ENCODE data around the gene HS6ST1. TPM values are rescaled to one million over a fixed set of nuclear protein-coding genes. Genes with fewer than 3 reads are reported as not detected.

Gene HS6ST1
- total RNA-seq, 2 donors from 2014 or later, result 16.9 to 22.4 TPM

GRCh38 chr2:128315122-128315828 is 3.4 kb downstream of the HS6ST1 start:
- intact Hi-C loops (cut with DNase I), result loop anchor here in 1 of 2 donors (10.0 kb wide), 1 partner anchor 210 kb away; no protein-coding TSS in a partner anchor
- peak; percentile 76 for DNase-seq (ENCODE audit: low spot score)

DNA sequence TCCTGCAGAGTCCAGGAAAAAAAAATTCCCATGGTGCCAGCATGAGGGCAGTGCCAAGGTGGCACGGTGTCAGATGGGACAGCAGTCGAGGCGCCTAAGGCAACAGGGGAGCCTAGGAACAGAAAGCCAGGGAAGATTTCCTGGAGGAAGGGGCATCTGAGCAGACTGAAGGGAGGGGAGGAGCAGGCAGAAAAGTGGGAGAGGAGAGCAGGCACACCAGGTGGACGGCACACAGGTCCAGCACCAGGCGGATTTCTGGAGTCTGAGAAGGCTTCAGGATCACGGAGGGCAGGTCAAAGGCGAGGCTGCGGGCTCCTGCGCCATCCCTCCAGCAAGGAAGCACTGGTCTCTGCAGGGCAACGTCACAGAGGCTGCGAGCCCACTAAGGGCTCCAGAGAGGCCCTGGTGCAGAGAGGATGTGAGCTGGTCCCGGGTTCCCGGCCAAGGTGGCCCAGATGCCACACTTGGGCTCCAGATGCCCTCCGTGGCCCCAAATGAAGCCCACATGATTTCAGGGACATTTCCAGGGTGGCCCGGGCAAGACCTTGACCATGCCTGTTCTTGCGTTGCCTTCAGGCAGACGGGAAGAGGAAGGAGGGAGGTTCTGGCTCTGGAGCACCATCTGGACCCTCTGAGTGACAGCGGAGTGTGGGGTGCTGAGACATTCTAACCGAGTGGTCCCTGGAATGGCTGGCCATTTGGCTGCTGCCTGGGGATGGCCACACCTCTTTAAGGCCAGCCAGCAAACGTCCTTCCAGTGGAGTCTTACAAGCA is 4.1 kb downstream of the HS6ST1 start:
- intact Hi-C loops (cut with DNase I), result loop anchor here in 1 of 2 donors (10.0 kb wide), 1 partner anchor 210 kb away; no protein-coding TSS in a partner anchor
- DNase-seq (ENCODE audit: low spot score), result peak; percentile 57

GRCh38 chr2:128313931-128314347 is 4.7 kb downstream of the HS6ST1 start:
- intact Hi-C loops (cut with DNase I), result loop anchor here in 1 of 2 donors (10.0 kb wide), 1 partner anchor 211 kb away; no protein-coding TSS in a partner anchor
- no peak for DNase-seq (ENCODE audit: low spot score)

GRCh38 chr2:128313091-128313836 is 5.4 kb downstream of the HS6ST1 start:
- intact Hi-C loops (cut with DNase I), result loop anchor here in 1 of 2 donors (10.0 kb wide), 1 partner anchor 212 kb away; no protein-coding TSS in a partner anchor
- DNase-seq (ENCODE audit: low spot score), result peak; percentile 68

DNA sequence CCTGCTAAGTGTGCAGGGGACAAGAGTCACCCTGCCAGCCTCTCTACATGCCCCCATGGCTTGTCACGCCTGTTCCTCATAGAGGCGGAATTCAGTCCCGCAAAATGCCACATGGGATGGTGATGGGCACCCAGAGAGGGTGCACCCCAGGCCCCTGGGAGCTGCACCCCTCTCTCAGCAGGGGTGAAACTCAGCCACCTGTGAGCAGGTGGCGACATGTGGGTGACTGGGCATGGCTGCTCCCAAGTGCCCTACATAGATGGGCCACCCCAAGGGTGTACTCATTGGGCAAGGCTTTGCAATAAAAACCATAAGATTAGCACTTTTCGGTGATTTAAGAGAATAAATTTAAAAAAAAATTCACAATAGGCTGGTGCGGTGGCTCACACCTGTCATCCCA is 6.3 kb downstream of the HS6ST1 start:
- intact Hi-C loops (cut with DNase I), result loop anchor here in 1 of 2 donors (10.0 kb wide), 1 partner anchor 212 kb away; no protein-coding TSS in a partner anchor
- DNase-seq (ENCODE audit: low spot score), result no peak

DNA sequence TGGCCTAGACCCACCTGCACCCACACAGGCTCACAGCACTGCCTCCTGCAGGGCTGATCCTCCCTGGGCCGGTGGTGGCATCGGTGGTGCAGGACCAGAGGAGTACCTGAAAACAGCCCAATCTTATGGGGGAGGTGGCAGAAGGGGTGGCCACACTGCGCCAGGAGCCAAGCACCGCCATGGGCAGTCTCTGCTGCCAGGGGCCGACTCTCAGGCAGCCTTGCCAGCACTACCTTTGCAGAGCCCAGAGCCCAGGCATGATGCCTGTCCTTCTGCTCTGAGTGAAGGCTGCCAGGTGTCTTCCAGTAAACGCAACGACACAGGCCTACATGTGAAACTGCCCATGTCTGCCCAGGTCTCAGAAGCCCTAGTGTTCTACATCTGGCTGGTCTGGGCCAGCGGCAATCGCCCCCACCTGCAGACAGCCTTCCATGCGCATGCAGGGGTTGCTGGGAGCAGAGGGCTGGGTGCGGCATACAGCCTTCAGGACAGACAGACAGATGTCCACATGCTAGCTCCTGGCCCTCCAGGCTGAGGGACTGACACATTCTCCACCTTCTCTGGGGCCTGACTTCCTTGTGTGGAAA is 6.8 kb downstream of the HS6ST1 start:
- intact Hi-C loops (cut with DNase I), result loop anchor here in 1 of 2 donors (10.0 kb wide), 1 partner anchor 213 kb away; no protein-coding TSS in a partner anchor
- peak; percentile 74 for DNase-seq (ENCODE audit: low spot score)

DNA sequence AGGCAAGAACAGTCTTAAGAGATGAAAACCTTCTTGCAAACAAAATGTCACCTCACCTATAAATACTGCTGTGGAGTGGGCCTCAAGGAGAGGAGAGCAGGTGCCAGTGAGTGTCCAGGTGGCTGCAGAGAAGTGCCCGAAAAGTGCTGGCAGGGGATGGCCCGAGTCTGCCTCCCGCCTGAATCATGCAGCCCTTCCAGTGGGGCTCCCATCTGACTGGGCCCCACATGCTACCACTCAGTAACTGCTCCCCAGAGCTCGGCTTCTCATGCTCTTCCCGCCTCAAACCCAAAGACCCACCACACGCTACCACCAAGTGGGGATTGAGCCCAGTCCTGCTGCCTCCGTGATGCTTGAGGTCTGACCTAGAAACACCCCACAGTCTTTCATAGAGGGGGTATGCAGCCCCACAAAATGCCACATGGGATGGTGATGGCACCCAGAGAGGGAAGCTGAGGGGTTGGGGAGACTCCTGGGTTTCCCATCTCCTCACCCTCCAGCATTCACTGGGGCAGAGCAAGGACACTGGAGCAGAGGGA is 7.4 kb downstream of the HS6ST1 start:
- DNase-seq (ENCODE audit: low spot score), result no peak
- intact Hi-C loops (cut with DNase I), result loop anchor here in 1 of 2 donors (10.0 kb wide), 1 partner anchor 214 kb away; no protein-coding TSS in a partner anchor

- DNase-seq (ENCODE audit: low spot score), result peak; percentile 76
These were observed 7.9 kb downstream of the HS6ST1 start for GRCh38 chr2:128310761-128311160.

GRCh38 chr2:128310094-128310716 is 8.5 kb downstream of the HS6ST1 start:
- DNase-seq (ENCODE audit: low spot score), result peak; percentile 43
- intact Hi-C loops (cut with DNase I), result loop anchor here in 1 of 2 donors (10.0 kb wide), 1 partner anchor 215 kb away; no protein-coding TSS in a partner anchor

More at GRCh38 chr2:128310761-128311160, 7.9 kb downstream of the HS6ST1 start:
- intact Hi-C loops (cut with DNase I), result loop anchor here in 1 of 2 donors (10.0 kb wide), 1 partner anchor 214 kb away; no protein-coding TSS in a partner anchor

GRCh38 chr2:128309280-128310093 is 9.2 kb downstream of the HS6ST1 start:
- DNase-seq (ENCODE audit: low spot score), result peak; percentile 79
- intact Hi-C loops (cut with DNase I), result loop anchor here (10.0 kb wide), 2 partner anchors 125 to 215 kb away; no protein-coding TSS in a partner anchor

DNA sequence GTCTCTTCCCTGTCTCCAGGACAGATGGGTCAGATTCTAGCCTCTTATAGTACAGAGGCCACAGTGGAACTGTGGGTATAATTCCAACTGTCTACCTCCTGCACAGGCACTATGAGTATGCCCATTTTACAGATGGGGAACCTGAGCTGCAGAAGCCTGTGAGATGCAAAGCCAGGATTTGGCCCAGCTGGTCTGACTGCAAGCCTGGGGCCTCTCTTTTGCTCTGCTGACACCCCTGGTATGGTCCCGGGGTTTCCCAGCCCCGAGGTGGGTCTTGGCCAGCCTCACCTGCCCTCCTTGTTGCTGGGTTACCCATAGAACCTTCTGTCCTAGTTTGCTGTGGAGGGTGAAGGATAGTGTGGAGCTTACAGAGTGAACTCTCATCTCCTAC is 9.8 kb downstream of the HS6ST1 start:
- intact Hi-C loops (cut with DNase I), result loop anchor here (10.0 kb wide), 1 partner anchor 124 kb away; no protein-coding TSS in a partner anchor
- DNase-seq (ENCODE audit: low spot score), result peak; percentile 57

GRCh38 chr2:128308284-128308731 is 10.4 kb downstream of the HS6ST1 start:
- DNase-seq (ENCODE audit: low spot score), result peak; percentile 80
- intact Hi-C loops (cut with DNase I), result loop anchor here (10.0 kb wide), 1 partner anchor 124 kb away; no protein-coding TSS in a partner anchor

DNA sequence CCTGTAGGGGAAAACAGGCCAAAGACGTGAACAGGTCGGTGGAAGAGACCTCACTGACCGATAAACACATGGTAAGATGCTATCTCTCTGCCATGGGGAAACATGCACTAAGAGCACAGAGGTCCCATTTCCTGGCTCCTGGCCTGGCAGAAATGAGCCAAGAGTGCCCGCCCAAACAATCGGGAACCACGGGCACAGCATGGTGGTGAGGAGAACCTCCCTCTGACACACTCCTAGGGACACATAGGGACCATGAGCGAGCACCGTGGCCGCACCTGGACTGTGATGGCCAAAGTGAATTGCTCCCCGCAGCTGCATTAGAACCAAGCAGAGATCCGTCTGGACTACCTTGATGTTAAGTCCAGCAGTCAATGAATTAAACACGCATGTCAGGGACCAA is 11.1 kb downstream of the HS6ST1 start:
- intact Hi-C loops (cut with DNase I), result loop anchor here (10.0 kb wide), 1 partner anchor 123 kb away; no protein-coding TSS in a partner anchor
- peak; percentile 52 for DNase-seq (ENCODE audit: low spot score)

DNA sequence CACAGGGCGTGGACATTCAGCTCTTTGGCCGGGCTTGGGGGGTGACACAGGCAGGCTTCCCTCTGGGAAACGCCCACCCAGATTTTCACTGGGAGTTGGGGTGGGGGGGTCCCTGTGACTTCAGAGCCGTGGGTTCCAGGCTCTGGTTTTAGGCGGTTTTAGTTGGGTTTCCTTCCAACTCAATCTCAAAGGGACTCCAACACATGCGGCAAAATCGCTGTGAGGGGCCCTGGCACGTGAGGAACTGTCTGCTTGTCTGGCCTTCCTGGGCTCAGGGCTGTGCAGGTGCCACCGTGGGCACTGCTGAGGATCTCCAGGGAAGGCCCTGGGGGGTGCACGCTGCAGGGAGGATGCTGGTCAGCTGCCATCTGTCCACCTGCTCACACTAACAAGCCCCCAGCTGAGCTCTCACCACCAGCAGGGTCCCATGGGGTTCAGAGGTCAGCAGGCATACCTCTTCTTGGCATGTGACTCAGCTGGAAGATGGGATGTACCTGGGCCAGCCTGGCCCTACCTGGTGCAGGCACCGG is 11.7 kb downstream of the HS6ST1 start:
- intact Hi-C loops (cut with DNase I), result loop anchor here (10.0 kb wide), 1 partner anchor 122 kb away; no protein-coding TSS in a partner anchor
- DNase-seq (ENCODE audit: low spot score), result peak; percentile 66

- DNase-seq (ENCODE audit: low spot score), result peak; percentile 90
These were observed 12.4 kb downstream of the HS6ST1 start for GRCh38 chr2:128306081-128306930.

More at GRCh38 chr2:128306081-128306930, 12.4 kb downstream of the HS6ST1 start:
- intact Hi-C loops (cut with DNase I), result loop anchor here (10.0 kb wide), 1 partner anchor 122 kb away; no protein-coding TSS in a partner anchor

Data from posterior vena cava (tissue), 2 donors.